NCI-H69 (cell line): ENCODE measurements around the gene TMEM94.
"Not testable (repeated sequence)": the region's sequence is repeated elsewhere in the genome, so short reads cannot be mapped to it uniquely, and the experiment has no call there.

Experiments used
- DNase-seq: peaks from one replicate; lab custom pipeline; 2025; lab: John Stamatoyannopoulos, UW

TMEM94 gene

DNA sequence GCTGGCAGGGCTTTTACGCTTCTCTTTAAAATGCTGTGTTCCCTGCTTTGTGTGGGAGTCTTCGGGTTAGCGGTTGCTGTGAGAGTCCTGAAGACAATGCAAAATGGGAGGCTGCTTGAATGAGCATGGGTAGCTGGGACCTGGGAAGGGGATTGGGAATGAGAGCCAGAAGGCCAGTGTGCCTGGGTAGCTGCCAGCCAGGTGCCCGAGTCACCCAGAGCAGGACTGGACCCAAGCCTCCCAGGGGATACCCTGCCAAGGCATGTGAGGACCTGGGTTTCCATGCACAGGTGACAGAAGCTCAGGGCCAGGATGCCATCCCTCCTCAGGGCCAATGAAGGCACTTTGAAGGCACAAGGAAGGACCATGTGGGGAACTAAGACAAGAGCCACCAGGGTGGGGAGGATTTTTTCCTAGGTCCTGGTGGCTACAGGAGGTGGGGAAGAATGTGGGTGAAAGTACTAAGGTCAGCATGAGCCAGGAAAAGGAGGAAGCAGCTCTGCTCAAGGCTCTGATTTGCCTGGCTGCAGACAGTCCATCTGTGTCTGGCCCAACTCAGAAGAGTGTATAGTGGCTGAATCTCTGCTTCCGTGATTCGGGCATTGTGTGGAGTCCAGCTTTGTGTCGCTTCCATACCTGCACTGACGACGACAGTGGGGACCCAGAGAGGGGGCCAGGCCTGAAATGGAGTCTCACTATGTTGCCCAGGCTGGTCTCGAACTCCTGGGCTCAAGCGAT lies 20.5 kb downstream of the TMEM94 start:
- no peak for DNase-seq

DNA sequence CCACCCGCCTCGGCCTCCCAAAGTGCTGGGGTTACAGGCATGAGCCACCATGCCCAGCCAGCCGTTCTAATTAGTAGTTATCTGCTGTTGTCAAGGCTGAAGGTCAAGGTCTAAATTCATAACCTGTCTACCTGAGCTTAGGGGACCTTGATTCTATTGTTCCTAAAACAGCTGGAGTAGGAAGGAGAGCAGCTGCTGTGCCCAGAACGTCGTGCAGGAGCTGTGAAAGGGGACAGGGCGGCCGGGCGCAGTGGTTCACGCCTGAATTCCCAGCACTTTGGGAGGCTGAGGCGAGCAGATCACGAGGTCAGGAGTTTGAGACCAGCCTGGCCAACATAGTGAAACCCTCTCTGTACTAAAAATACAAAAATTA lies 21.0 kb downstream of the TMEM94 start:
- DNase-seq, result not testable (repeated sequence)

DNA sequence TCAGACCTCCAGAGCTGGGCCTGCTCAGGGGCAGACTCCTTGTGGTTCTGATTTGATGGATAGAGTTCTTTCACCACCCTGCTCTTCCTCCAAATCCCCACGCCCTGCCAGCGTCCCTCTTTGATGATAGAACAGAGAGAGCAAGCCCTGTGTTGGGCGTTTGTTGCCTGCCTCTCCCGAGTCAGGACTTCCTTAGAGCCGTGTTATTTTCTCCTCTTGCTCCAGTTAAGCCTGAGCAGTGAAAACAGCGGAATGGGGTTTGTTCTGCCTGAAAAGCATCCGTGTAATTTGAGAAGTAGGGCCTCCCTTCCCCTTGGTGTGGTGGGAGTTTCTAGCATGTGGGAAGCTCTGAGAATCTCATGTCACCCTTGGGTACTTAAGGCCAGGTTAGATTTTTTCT lies 22.1 kb downstream of the TMEM94 start:
- no peak for DNase-seq

DNA sequence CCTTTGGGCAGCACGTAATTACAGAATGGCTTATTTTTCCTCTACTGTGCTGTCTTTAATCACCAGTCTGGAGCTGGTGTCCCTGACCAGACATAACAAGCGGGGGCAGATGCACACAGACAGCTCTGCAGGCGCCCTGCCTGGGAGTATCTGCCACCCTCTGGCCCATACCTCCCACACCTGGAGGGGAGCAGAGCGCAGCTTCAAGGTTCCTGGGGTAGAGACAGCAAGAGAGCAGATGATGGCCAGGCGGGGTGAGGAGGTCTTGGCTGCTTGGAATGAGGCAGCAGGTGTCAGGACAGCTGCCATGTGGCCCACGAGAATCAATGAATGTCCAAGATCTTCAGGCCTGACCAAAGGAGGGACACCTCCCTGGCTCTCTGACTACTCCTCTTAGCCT lies 23.8 kb downstream of the TMEM94 start:
- no peak for DNase-seq

DNA sequence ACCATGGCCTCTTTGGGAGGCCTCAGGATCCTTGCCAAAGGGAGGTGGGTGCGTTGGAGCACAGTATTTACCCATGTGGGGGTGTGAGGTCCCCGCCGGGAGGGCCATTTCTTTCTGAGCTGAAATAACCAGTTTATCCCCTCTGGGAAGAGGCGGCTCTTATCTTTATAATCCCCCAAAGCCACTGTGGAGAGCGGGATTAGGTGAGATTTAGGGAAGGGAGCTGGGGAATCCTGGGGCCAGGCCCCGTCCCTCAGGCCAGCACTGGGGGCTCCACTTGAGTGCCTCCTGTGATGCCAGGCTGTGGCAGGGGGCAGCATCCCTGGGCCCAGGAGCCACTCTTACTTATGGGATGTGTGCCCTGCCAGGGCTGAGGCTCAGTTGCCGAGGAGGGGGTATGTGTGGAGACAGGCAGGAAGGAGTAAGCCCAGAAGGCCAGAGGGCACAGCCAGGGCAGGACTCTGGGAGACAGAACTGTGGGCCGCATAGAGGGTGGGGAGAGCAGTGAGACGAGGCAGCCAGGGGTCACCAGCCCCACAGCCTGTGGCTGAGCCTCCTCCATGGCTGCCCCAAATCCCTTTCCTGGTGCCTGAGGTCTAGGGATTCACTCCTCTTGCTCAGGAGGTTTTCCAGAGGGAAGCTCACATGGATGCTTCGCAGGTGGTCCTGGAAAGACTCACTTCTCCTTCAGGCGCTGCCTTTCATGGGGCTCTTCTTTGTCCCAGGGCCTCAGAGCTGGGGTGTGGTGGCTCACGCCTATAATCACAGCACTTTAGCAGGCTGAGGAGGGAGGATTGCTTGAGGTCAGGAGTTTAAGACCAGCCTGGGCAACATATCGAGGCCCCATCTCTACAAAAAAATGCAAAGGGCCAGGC lies 25.0 kb downstream of the TMEM94 start:
- DNase-seq, result no peak

DNA sequence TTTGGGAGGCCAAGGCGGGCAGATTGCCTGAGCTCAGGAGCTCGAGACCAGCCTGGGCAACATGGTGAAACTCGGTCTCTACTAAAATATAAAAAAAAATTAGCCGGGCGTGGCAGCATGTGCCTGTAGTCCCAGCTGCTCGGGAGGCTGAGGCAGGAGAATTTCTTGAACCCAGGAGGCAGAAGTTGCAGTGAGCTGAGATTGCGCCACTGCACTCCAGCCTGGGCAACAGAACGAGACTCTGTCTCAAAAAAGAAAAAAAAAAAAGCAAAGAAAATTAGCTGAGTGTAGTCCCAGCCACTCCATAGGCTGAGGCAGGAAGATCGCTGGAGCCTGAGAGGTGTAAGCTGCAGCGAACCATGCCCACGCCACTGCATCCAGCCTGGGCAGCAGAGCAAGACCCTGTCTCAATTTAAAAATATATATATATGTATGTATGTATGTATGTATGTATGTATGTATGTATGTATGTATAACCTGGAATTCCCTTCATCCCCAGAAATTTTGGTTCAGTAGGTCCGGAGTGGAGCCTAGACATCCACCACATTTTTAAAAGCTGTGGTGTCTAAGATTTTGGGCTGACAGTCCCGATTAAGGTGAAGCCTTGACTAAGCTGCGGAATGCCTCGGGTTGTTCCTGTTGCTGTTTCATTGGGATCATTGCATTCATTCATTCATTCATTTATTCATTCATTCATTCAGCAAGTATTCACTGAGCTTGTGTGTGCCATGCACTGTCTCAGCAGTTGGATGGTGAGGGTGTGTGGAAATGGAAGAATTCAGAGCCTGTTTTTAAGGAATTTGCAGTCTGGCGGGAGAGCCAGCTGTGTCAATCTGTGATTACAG lies 25.9 kb downstream of the TMEM94 start:
- no peak for DNase-seq

DNA sequence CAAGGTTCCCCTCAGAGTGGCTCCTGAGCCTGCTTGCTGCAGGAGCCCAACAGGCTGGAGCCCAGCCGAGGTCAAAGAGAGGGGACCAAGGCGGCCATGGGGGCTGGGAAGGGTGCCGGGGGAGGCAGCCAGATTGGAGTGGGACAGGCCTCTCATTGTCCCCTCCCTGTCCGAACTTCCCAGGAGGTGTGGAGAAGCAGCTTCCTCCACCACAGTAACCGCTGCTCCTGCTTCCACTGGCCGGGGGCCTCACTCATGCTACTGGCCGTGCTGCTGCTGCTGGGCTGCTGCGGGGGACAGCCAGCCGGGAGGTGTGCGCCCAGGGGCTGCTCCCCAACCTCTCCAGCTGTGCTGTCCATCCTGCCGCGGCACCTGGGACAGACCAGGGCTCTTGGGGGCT lies 29.3 kb downstream of the TMEM94 start:
- no peak for DNase-seq

DNA sequence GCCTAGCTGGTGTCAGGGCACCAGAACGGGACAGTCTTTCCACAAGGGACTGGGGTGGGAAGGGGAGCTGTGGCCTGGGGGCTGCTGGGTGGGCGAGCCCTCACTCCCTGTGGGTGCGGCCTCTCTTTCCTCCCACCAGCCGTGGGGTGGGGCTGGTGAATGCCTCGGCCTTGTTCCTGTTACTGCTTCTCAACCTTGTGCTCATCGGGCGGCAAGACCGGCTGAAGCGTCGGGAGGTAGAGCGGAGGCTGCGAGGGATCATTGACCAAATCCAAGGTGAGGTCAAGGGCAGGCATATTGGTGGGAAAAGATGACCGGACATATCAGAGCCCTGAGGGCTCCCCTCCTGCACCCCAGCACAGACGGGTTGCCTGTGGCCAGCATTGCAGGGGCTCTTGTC lies 29.7 kb downstream of the TMEM94 start:
- no peak for DNase-seq

DNA sequence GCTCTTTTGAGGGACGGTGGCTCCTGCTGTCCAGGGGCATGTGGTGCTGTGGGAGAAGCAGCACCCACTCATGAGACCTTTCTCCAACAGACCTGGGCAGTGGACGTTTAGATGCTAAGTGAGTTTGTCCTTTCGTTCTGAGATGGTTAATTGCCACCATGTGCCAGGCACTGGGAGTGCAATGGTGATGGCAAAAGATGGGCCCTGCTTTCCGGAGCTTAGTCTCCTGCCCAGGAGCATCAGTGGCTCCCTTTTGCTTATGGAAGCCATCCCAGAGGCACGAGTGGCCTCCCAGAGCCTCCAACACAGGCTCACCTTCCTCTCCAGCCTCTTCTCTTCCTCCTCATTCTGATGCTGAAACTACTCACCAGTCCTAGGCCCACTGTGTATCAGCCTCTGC lies 30.5 kb downstream of the TMEM94 start:
- DNase-seq, result no peak

DNA sequence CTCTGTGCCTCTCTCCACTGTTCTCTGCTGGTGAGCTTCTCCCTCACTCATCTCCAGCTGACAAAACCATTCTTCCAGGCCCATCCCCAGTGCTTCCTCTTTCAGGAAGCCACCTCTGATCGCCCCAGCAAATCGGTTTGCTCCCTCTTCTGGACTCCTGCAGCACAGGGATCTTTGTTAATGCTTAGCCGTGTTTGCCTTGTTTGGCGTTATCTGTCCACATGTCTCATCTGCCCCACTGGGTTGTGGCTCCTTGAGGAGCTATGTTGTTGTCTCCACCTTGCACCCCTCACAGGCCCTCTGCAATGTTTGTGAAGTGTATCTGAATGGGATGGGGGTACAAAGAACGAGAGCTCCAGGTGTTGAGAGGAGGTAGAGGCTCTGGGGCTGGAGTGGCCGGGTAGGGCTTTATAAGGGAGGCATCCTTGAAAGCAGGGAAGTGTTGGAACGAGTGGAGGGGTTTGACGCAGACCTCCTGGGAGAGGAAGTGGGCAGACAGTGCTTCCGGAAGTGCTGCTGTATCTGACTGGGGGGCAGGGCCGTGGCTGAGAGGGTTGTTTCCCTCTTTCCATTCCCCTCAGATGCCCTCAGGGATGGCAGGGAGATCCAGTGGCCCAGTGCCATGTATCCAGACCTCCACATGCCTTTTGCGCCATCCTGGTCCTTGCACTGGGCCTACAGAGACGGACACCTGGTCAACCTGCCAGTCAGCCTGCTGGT lies 31.1 kb downstream of the TMEM94 start:
- DNase-seq, result no peak

DNA sequence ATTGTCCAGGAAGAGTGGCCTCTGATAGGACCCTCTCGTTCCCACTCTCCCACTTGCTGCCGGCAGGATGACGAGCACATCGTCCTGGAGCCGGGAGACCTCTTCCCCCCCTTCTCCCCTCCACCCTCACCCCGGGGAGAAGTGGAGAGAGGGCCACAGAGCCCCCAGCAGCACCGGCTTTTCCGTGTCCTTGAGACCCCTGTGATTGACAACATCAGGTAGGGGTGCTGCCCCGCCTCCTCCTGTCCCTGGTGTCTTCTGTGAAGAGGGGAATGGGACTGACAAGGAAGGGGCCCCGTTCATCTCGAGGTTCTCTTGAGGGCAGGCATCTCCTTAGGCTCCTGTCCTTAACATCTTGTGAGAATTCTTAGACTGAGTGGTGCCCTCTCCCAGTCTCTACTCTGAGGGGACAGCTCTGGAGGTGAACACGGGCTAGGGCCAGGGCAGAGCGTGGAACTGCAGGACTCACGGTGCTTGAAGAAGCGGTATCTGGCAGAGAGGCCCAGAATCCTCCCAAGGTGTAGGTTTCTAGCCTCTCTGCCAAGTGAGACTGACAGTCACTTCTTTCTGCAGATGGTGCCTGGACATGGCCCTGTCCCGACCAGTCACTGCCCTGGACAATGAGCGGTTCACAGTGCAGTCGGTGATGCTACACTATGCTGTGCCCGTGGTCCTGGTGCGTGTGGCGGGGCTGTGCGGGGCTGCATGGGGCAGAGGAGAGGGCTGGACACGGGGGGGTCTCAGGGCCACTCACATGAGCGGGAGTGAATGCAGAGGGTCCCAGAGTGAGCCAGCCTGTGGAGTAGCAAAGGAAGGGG lies 32.5 kb downstream of the TMEM94 start:
- no peak for DNase-seq

DNA sequence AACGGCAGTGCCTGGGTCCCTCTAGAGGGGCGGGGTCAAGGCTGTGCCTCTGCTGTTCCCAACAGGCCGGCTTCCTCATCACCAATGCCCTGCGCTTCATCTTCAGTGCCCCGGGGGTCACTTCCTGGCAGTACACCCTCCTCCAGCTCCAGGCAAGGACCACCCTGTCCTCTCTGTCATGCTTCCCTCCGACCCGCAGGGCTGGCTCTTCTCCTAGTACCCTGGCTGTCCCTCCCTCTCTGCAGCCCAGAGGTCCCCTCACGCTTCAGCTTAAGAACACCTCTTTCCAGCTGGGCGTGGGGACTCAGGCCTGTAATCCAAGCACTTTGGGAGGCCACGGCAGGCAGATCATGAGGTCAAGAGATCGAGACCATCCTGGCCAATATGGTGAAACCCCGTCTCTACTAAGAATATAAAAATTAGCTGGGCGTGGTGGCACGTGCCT lies 33.1 kb downstream of the TMEM94 start:
- no peak for DNase-seq

DNA sequence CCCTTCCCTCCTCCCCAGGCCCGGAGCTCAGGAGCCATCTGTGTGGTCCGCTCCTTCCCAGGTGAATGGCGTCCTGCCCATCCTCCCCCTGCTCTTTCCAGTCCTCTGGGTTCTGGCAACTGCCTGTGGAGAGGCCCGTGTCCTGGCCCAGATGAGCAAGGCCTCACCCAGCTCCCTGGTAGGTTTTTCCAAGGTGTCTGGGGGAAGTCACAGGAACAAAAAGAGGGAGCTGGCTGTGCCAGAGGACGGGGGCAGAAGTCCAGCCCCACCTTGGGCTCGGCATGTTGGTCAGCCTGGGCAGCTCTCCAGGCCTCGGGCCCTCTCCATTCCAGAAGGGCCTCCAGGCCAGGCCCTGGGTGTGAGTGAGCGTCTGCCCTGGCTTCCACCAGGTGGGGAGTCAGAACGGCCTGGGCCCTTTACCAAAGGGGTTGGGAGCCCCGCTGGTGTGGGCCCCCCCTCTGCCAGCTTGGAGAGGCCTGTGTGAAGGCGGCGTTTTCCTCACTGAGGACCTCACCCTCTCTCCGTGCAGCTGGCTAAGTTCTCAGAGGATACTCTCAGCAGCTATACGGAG lies 33.8 kb downstream of the TMEM94 start:
- DNase-seq, result no peak

DNA sequence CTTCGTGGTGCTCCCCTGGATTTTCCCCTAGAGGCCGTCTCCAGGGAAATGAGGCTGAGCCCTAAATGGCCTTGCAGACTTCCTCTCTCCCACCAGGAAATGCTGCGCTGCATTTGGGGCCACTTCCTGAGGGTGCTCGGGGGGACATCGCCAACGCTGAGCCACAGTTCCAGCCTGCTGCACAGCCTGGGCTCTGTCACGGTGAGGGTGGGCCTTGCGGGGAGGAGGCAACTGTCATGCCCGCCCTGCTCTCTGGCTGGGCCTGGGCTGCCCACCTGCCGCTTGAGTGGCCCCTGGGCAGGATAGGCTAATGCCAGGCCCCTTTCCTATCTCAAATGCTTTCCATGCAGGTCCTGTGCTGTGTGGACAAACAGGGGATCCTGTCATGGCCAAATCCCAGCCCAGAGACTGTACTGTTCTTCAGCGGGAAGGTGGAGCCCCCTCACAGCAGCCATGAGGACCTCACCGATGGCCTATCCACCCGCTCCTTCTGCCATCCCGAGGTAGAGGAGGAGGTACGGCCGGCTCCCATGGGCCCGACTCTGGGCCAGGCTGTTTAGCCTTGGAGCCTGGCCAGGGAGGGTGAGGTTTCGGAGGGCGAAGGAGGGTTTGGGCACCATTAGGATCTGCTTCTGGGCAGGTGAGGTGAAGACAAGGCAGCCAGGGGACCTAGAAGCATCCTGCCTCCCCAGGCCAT lies 34.7 kb downstream of the TMEM94 start:
- DNase-seq, result no peak

DNA sequence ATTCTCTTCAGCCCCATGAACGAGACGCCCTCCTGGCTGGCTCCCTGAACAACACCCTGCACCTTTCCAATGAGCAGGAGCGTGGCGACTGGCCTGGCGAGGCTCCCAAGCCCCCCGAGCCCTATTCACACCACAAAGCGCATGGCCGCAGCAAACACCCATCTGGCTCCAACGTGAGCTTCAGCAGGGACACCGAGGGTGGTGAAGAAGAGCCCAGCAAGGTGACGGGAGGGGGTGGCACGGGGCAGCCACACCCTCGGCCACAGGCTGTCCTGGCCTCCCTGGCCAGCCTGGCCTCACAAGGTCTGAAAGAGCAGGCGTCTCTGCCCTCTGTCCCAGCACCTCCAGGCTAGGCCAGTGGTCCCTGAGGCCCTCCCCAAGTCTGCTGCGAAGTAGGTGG lies 35.2 kb downstream of the TMEM94 start:
- no peak for DNase-seq

DNA sequence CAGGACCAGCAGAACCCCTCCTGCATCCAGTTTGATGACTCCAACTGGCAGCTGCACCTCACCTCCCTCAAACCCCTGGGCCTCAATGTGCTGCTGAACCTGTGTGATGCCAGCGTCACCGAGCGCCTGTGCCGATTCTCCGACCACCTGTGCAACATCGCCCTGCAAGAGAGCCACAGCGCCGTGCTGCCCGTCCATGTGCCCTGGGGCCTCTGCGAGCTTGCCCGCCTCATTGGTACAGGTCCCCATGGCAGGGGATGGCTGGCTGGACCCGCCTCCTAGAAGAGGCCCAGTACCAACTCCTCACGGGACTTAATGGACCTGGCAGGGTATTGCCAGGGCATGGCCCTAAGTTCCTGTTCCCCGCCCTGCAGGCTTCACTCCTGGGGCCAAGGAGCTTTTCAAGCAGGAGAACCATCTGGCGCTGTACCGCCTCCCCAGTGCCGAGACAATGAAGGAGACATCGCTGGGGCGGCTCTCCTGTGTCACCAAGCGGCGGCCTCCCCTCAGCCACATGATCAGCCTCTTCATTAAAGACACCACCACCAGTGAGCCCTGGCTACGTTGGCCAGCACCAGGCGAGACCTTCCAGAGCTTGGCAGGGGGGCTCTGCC lies 36.2 kb downstream of the TMEM94 start:
- peak; percentile 44 for DNase-seq

DNA sequence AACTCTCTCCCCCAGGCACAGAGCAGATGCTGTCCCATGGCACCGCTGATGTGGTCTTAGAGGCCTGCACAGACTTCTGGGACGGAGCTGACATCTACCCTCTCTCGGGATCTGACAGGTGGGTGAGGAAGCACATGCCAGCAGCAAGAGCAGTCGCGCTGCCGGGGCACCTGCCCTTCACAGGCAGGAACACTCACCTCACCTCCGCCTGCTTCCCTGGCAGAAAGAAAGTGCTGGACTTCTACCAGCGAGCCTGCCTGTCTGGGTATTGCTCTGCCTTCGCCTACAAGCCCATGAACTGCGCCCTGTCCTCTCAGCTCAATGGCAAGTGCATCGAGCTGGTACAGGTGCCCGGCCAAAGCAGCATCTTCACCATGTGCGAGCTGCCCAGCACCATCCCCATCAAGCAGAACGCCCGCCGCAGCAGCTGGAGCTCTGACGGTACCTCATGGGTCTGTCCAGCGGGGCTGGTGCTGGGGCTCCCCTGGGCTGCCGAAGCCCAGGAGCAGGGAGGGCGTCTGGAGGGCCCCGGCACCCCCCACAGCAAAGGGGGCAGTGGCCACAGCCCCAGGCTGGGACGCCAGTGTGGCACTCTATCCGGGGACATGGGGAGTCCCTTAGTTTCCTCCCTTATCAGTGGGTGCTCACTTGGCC lies 37.2 kb downstream of the TMEM94 start:
- DNase-seq, result no peak

DNA sequence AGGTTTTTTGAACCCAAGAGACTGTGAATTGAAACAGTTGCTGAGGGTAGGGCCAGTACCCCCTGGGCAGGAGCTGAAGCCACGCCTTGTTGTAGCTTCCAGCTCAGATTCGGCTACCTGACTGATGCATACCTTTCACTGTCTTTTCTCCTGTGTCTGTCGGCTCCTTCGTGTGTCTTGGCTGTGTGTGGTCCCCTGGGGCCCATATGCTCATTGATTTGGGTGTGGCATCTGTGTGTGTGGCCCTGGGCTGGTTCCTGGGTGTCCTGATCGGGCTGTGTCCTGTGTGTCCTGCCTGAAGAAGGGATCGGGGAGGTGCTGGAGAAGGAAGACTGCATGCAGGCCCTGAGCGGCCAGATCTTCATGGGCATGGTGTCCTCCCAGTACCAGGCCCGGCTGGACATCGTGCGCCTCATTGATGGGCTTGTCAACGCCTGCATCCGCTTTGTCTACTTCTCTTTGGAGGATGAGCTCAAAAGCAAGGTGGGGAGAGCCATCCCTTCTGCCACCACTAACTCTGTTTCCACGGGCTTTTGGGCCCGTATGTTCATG lies 38.0 kb downstream of the TMEM94 start:
- DNase-seq, result no peak

DNA sequence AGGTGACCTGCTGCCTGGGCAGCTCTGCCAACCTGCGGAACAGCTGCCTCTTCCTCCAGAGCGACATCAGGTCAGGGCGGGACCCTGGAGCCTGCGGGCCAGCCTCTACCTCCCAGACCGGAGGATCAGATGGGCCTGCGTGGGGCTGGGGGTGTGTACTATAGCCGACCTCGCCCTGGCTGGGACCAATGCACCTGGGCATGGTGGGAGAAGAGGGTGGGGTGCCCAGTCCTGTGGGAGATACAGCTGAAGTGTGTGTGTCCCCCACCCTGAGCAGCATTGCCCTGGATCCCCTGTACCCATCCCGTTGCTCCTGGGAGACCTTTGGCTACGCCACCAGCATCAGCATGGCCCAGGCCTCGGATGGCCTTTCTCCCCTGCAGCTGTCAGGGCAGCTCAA lies 39.6 kb downstream of the TMEM94 start:
- DNase-seq, result no peak
